Measurements from ENCODE around the gene GPNMB.
"Not testable (repeated sequence)": the region's sequence is repeated elsewhere in the genome, so short reads cannot be mapped to it uniquely, and the experiment has no call there.

The GPNMB gene

DNA sequence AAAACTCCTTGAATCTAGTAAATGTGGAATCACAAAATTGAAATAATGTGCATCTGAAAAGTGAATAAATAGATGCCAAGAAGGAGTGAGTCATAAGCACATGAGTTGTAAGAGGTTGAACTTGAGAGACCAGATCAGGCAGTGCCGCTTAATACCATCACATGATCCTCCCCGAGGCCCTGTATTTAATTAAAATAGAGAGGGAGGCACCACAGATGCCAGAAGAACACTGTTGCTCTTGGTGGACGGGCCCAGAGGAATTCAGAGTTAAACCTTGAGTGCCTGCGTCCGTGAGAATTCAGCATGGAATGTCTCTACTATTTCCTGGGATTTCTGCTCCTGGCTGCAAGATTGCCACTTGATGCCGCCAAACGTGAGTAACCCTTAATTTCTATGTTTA lies at the start of gene GPNMB:
Gene GPNMB, plus strand, starts transcription at position 221 of the 400 bp plus-strand sequence. Its CDS starts 83 bp downstream, at position 304.
- no peak within 1 kb of the TSS for H3K27ac ChIP-seq
- TF ChIP-seq ZFX (IDR thresholded peaks at IDR 0.05): no peak
- TF ChIP-seq, protein P1, sequence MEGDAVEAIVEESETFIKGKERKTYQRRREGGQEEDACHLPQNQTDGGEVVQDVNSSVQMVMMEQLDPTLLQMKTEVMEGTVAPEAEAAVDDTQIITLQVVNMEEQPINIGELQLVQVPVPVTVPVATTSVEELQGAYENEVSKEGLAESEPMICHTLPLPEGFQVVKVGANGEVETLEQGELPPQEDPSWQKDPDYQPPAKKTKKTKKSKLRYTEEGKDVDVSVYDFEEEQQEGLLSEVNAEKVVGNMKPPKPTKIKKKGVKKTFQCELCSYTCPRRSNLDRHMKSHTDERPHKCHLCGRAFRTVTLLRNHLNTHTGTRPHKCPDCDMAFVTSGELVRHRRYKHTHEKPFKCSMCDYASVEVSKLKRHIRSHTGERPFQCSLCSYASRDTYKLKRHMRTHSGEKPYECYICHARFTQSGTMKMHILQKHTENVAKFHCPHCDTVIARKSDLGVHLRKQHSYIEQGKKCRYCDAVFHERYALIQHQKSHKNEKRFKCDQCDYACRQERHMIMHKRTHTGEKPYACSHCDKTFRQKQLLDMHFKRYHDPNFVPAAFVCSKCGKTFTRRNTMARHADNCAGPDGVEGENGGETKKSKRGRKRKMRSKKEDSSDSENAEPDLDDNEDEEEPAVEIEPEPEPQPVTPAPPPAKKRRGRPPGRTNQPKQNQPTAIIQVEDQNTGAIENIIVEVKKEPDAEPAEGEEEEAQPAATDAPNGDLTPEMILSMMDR (conservative IDR thresholded peaks at IDR 0.05): no peak

DNA sequence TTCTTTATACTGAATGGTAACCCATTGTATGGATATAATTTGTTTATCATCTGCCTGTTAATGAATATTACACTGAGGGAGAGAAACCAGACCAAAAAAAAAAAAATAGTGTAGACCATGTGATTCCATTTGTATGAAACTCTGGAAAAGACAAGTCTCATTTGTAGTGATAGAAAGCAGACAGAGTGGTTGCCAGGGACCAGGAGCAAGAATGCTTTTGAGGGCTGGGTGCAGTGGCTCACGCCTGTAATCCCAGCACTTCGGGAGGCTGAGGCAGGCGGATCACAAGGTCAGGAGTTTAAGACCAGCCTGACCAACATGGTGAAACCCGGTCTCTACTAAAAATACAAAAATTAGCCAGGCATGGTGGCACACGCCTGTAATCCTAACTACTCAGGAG lies 48.8 kb upstream of the GPNMB start:
- not testable (repeated sequence) for H3K27ac ChIP-seq

DNA sequence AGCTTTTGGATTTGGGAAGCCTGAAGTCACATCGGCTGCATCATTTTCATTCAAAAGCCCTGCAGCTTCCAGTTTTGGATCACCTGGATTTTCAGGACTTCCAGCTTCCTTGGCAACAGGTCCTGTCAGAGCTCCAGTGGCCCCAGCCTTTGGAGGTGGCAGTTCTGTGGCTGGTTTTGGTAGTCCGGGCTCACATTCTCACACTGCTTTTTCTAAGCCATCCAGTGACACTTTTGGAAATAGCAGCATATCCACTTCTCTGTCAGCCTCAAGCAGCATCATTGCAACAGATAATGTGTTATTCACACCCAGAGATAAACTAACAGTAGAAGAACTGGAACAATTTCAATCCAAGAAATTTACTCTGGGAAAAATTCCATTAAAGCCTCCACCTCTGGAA lies 46.2 kb upstream of the GPNMB start:
- TF ChIP-seq, protein P1 (conservative IDR thresholded peaks at IDR 0.05): no peak
- TF ChIP-seq ZFX (IDR thresholded peaks at IDR 0.05): no peak
- H3K27ac ChIP-seq: no peak overlapping the region

DNA sequence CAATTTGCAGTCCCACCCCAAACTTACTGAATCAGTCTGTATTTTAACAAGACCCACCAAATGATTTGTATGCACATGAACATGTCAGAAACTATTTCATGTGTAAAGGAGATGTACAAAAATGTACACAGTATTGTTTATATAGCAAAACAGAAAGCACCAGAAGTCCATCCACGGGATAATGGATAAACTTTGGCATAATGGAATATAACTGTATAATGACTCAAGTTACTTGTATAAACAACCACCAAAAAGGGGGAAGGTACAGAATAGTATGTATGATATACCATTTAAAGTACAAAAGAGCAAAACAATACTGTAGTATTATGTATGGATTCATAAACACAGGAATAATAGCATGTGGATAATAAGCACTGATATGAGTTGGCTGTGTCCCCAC lies 42.3 kb upstream of the GPNMB start:
- H3K27ac ChIP-seq: no peak overlapping the region
- no peak for TF ChIP-seq ZFX (IDR thresholded peaks at IDR 0.05)
- TF ChIP-seq, protein P1 (conservative IDR thresholded peaks at IDR 0.05): no peak

DNA sequence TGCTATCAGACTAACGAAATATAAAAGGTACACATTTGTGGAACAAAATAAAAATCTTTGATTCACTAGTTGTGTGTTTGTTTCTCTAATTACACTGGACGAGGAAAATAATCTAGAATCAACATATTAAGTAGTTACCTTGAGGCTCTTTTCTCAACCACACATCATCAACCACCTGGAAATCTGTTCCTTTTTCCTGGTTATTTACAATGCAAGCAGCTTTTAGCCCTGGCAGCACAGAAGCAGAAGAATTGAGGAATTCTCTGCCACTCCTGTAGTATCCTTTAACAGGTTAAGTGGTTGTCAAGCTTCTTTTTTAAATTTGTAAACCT lies 41.0 kb upstream of the GPNMB start:
- TF ChIP-seq ZFX (IDR thresholded peaks at IDR 0.05): no peak
- TF ChIP-seq, protein P1 (conservative IDR thresholded peaks at IDR 0.05): no peak
- no peak overlapping the region for H3K27ac ChIP-seq

DNA sequence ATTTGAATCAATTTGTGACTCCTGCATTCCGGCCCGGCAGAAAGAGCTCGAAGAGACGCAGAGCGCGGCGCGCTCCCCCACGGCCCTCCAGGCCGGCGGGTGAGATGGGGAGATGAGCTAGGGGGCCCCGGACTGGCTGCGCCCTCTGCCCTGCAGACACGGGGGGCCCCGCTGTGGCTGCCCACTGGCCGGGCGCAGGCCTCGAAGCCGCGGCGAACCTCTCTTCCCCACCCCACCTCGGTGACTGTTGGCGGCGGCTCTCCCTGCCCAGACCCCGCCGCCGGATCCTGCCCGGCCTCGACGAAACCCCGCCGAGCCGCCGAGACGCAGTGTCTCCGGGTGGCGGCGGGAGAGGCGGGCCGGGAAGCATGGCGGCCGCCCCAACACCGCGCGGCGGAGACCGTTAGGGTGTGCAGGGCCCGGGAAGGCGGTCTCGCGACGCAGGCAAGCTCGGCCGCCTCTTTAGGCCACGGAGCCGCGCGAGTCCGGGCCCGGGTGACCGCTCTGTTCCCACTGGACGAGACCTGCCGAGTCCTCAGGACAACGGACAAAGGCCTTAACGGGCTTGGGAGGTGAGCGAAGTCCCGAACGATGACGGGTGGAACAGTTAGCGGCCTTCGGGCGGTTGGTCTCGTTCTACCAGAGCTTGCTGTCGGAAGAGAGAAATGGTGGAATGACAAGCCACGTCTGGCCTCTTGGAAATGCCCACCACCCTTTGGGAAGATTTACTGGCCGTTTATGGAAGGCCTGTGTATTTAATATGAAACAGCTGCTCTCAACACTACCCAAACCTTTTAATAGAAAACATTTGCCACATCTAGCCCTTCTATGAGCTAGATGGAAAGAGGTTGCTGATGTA lies 40.4 kb upstream of the GPNMB start:
- no peak overlapping the region for H3K27ac ChIP-seq
- no peak for TF ChIP-seq ZFX (IDR thresholded peaks at IDR 0.05)
- TF ChIP-seq, protein P1 (conservative IDR thresholded peaks at IDR 0.05): no peak

DNA sequence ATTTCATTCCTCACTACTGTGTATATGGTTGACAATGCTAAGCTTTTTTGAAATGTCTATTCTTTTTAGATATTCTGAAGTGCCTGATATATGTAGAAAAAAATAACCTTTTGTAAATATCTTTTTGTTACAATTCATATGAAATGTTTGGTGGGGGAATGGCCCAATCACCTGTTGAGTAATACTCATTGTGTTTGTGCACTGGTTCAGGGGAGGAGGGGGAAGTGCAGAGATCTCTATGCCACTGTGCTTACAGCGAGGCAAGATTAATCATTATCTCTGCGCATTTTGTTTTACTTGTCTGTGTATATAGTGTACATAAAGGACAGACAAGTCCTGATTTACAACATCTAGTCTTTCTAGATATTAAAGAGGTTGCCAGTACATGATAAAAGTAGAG lies 39.6 kb upstream of the GPNMB start:
- no peak overlapping the region for H3K27ac ChIP-seq
- TF ChIP-seq, protein P1 (conservative IDR thresholded peaks at IDR 0.05): no peak
- no peak for TF ChIP-seq ZFX (IDR thresholded peaks at IDR 0.05)

DNA sequence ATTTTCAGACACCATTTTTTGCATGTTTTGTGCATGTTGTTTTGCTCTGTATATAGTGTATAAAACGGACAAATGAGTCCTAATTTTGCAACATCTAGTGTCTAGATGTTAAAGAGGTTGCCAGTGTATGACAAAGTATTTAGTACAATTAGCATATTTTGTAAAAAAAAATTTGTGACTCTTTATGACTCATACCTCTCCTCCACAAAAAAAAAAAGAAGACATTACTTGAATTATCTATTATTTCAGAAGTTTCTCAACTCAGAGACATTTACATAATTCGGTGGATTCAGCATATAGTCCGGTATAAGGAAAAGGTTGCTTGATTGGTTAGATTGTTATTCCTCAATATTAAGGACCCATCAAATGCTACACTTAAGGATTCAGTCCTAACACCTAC lies 38.7 kb upstream of the GPNMB start:
- TF ChIP-seq, protein P1 (conservative IDR thresholded peaks at IDR 0.05): no peak
- TF ChIP-seq ZFX (IDR thresholded peaks at IDR 0.05): no peak
- no peak overlapping the region for H3K27ac ChIP-seq
